CD8-positive, alpha-beta memory T cell (primary cell): Measurements from ENCODE around the gene RAB40B. TPM values are rescaled to one million over a fixed set of nuclear protein-coding genes. Genes with fewer than 3 reads are reported as not detected.

Experiments used
- CTCF ChIA-PET: fragments of 350-600 bp; sonication (Branson Sonifier 250); formaldehyde crosslinking; loops from one replicate; lab custom pipeline; 2021; ENCODE audit warnings: antibody characterized with exemption; lab: Charles Lee
- POLR2A ChIA-PET: fragments of 350-600 bp; sonication (Branson Sonifier 250); formaldehyde crosslinking; loops from one replicate; lab custom pipeline; 2021; ENCODE audit warnings: antibody characterized with exemption; lab: Charles Lee
- DNase-seq, 5 donors: peaks; one replicate each; pipeline versions ENCODE4 v3.0.0 to v3.0.0-alpha.2; 2020 to 2022; ENCODE audit warnings: mixed read lengths in 1 of 5
- H3K27ac ChIP-seq: one replicate; pipeline ENCODE4 v1.7.0; 2013; ENCODE audit warnings: low read depth, mild to moderate bottlenecking, low read length, moderate library complexity
- H3K27me3 ChIP-seq: 2 replicates; pipeline ENCODE4 v1.7.0; 2013; ENCODE audit warnings: low read length, mild to moderate bottlenecking; ENCODE audit not compliant: insufficient read depth, poor library complexity, severe bottlenecking
- H3K36me3 ChIP-seq: 2 replicates; pipeline ENCODE4 v1.7.0; 2013; ENCODE audit warnings: mild to moderate bottlenecking, low read length, moderate library complexity; ENCODE audit not compliant: insufficient read depth
- H3K4me1 ChIP-seq: 2 replicates; pipeline ENCODE4 v1.7.0; 2013; ENCODE audit warnings: mild to moderate bottlenecking, low read length, moderate library complexity; ENCODE audit not compliant: insufficient read depth
- H3K4me3 ChIP-seq: 2 replicates; pipeline ENCODE4 v1.7.0; 2013; ENCODE audit warnings: mild to moderate bottlenecking, low read length
- H3K9me3 ChIP-seq: 2 replicates; pipeline ENCODE4 v1.7.0; 2013; ENCODE audit warnings: mild to moderate bottlenecking, low read length
- H3K27ac Mint-ChIP-seq, 8 donors: one replicate each; pipeline ENCODE4 v1.8.0; 2020 to 2021; ENCODE audit warnings: mixed read lengths in 8 of 8, mild to moderate bottlenecking in 6 of 8, inconsistent platforms in 3 of 8, moderate library complexity in 3 of 8
- H3K27me3 Mint-ChIP-seq, 2 donors: one replicate each; pipeline ENCODE4 v1.8.0; 2020 to 2021; ENCODE audit warnings: mixed read lengths in 2 of 2, mild to moderate bottlenecking in 1 of 2, moderate library complexity in 1 of 2
- H3K36me3 Mint-ChIP-seq, 3 donors: one replicate each; pipeline ENCODE4 v1.8.0; 2020 to 2021; ENCODE audit warnings: mixed read lengths in 3 of 3, inconsistent platforms in 1 of 3, mild to moderate bottlenecking in 1 of 3
- H3K4me1 Mint-ChIP-seq, 3 donors: one replicate each; pipeline ENCODE4 v1.8.0; 2020 to 2021; ENCODE audit warnings: mixed read lengths in 3 of 3, inconsistent platforms in 1 of 3, mild to moderate bottlenecking in 1 of 3
- H3K4me3 Mint-ChIP-seq, 7 donors: one replicate each; pipeline ENCODE4 v1.8.0; 2020 to 2021; ENCODE audit warnings: mixed read lengths in 7 of 7, mild to moderate bottlenecking in 6 of 7, moderate library complexity in 4 of 7, inconsistent platforms in 2 of 7
- H3K9me3 Mint-ChIP-seq, 5 donors: one replicate each; pipeline ENCODE4 v1.8.0; 2020 to 2022; ENCODE audit warnings: mixed read lengths in 5 of 5, mild to moderate bottlenecking in 3 of 5, moderate library complexity in 2 of 5, inconsistent platforms in 1 of 5
- polyA plus RNA-seq: library from polyadenylated mRNA; unstranded; fragments of 300-500 nt; fragmentation: Illumina TruSeq; gene quantifications from one replicate; pipeline ENCODE4 v1.2.3, GENCODE V29; 2021
- total RNA-seq, 2 experiments: library from RNA; stranded (reverse); gene quantifications; one replicate each; pipeline ENCODE4 v1.2.3, GENCODE V29; 2021

RAB40B gene
- total and polyA plus RNA-seq, 3 experiments from 2014 or later: 3.2 to 4.3 (median 4.0) TPM

DNA sequence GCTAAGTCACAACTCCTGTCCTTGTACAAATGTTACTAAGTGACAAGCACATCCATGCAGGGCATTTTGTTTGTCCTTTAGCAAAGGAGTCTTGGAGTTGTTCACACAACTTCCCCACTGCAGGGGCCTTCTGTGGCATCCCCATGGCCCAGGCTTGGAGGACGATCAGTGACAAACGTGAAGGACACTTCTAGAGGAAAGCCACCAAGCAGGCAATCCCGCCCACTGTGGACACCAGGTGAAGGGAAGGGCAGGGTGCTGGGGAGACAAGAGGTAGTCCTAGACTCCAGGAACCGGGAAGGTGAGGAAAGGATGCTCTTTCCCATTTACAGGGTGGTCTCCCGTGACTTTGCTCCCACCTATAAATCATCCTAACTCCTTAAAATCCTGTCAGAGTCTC lies 54.4 kb downstream of the RAB40B start:
- peaks cover 0 to 2% of the 10 kb centered on the region in 2 donors for H3K27me3 Mint-ChIP-seq
- H3K4me3 Mint-ChIP-seq: peak overlapping the region in 1 of 7 donors; percentile 52
- H3K36me3 ChIP-seq: peaks cover 37% of the 10 kb centered on the region
- no peak overlapping the region for H3K27ac ChIP-seq
- no peak for DNase-seq
- H3K27me3 ChIP-seq: no peaks in the 10 kb centered on the region
- H3K36me3 Mint-ChIP-seq: peaks cover 5 to 57% (median 13%) of the 10 kb centered on the region in 3 donors
- POLR2A ChIA-PET: no interaction called here
- H3K27ac Mint-ChIP-seq: no peak overlapping the region
- H3K9me3 ChIP-seq: no peaks in the 10 kb centered on the region
- H3K4me1 Mint-ChIP-seq: peaks cover 28 to 58% (median 42%) of the 10 kb centered on the region in 3 donors
- peaks cover 24% of the 10 kb centered on the region for H3K4me1 ChIP-seq
- H3K9me3 Mint-ChIP-seq: no peaks in the 10 kb centered on the region
- no peak overlapping the region for H3K4me3 ChIP-seq
- CTCF ChIA-PET: no interaction called here

DNA sequence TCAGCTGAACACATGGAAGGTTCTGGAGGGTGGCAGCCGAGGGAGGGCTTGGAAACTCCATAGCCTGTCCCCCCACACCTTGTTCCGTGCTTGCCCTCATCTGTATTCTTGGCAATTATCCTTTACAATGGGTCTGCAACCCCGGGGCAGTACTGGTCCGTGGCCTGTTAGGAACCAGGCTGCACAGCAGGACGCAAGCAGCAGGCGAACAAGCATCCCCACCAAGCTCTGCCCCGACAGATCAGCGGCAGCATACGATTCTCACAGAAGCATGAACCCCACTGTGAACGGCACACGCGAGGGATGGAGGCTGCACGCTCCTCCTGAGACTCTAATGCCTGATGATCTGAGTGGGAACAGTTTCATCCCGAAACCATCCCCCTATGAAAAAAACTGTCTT lies 56.5 kb downstream of the RAB40B start:
- POLR2A ChIA-PET: no interaction called here
- H3K9me3 Mint-ChIP-seq: no peaks in the 10 kb centered on the region
- H3K27me3 ChIP-seq: no peaks in the 10 kb centered on the region
- peaks cover 0 to 2% of the 10 kb centered on the region in 2 donors for H3K27me3 Mint-ChIP-seq
- no peak overlapping the region for H3K27ac ChIP-seq
- H3K27ac Mint-ChIP-seq: no peak overlapping the region
- H3K4me3 Mint-ChIP-seq: no peak overlapping the region
- DNase-seq: no peak
- peaks cover 34 to 68% (median 50%) of the 10 kb centered on the region in 3 donors for H3K4me1 Mint-ChIP-seq
- H3K36me3 ChIP-seq: peaks cover 37% of the 10 kb centered on the region
- H3K4me1 ChIP-seq: peaks cover 19% of the 10 kb centered on the region
- CTCF ChIA-PET: no interaction called here
- no peak overlapping the region for H3K4me3 ChIP-seq
- H3K36me3 Mint-ChIP-seq: peaks cover 11 to 70% (median 16%) of the 10 kb centered on the region in 3 donors
- no peaks in the 10 kb centered on the region for H3K9me3 ChIP-seq

DNA sequence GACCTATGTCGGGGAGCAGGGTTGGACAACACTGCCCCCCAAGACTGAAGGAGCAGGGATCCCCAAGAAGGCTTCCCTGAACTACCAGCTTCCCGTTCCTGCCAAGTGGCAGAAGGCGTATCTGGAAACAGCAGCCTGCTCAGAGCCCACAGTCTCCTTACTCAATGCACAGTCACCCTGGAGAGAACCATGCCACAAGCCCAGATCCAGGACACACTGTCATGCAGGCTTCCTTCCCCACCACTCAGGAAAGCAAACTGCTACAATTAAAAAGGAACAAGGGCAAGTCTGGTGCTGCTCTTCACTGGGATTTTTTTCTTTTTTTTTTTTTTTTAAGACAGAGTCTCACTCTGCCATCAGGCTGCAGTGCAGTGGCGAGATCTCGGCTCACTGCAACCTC lies 58.5 kb downstream of the RAB40B start:
- POLR2A ChIA-PET: interaction anchor here (0.6 kb wide), 1 partner anchor 39 kb away, joined by 5 read pairs; no protein-coding TSS in a partner anchor
- Mint-ChIP-seq H3K36me3 (peaks cover 18 to 71% (median 21%) of the 10 kb centered on the region in 3 donors), H3K27me3 (no peaks in the 10 kb centered on the region)

DNA sequence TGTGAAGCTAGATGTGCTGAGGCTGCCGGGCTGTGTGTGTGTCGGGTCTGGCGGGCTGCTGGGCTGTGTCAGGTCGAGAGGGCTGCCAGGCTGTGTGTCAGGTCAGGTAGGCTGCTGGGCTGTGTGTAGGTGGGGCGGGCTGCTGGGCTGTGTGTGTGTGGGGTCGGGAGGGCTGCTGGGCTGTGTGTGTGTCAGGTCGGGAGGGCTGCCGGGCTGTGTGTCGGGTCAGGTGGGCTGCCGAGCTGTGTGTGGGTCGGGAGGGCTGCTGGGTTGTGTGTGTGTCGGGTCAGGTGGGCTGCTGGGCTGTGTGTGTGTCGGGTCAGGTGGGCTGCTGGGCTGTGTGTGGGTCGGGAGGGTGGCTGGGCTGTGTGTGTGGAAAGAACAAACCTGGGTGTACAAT lies 58.9 kb downstream of the RAB40B start:
- peaks cover 36% of the 10 kb centered on the region for H3K36me3 ChIP-seq
- Mint-ChIP-seq H3K4me1 (peaks cover 29 to 63% (median 46%) of the 10 kb centered on the region in 3 donors), H3K27me3 (no peaks in the 10 kb centered on the region), H3K36me3 (peaks cover 18 to 72% (median 21%) of the 10 kb centered on the region in 3 donors), H3K4me3 (no peak overlapping the region), H3K27ac (peak overlapping the region in 2 of 8 donors; percentile 52 to 75), H3K9me3 (peaks cover 0 to 2% (median 0%) of the 10 kb centered on the region in 5 donors)
- H3K9me3 ChIP-seq: no peaks in the 10 kb centered on the region
- H3K4me3 ChIP-seq: no peak overlapping the region
- H3K27ac ChIP-seq: no peak overlapping the region
- no peaks in the 10 kb centered on the region for H3K27me3 ChIP-seq
- no peak for DNase-seq
- POLR2A ChIA-PET: no interaction called here
- peaks cover 4% of the 10 kb centered on the region for H3K4me1 ChIP-seq
- CTCF ChIA-PET: no interaction called here

More for the DNA sequence above, 58.5 kb downstream of the RAB40B start:
- DNase-seq: no peak
- H3K36me3 ChIP-seq: peaks cover 37% of the 10 kb centered on the region
- CTCF ChIA-PET: no interaction called here
- no peak overlapping the region for H3K4me3 Mint-ChIP-seq
- no peaks in the 10 kb centered on the region for H3K27me3 ChIP-seq
- no peak overlapping the region for H3K27ac ChIP-seq
- H3K27ac Mint-ChIP-seq: peak overlapping the region in 1 of 8 donors; percentile 75
- no peaks in the 10 kb centered on the region for H3K9me3 ChIP-seq
- peaks cover 4% of the 10 kb centered on the region for H3K4me1 ChIP-seq
- H3K4me1 Mint-ChIP-seq: peaks cover 27 to 59% (median 42%) of the 10 kb centered on the region in 3 donors
- H3K4me3 ChIP-seq: no peak overlapping the region
- peaks cover 0 to 2% (median 0%) of the 10 kb centered on the region in 5 donors for H3K9me3 Mint-ChIP-seq

DNA sequence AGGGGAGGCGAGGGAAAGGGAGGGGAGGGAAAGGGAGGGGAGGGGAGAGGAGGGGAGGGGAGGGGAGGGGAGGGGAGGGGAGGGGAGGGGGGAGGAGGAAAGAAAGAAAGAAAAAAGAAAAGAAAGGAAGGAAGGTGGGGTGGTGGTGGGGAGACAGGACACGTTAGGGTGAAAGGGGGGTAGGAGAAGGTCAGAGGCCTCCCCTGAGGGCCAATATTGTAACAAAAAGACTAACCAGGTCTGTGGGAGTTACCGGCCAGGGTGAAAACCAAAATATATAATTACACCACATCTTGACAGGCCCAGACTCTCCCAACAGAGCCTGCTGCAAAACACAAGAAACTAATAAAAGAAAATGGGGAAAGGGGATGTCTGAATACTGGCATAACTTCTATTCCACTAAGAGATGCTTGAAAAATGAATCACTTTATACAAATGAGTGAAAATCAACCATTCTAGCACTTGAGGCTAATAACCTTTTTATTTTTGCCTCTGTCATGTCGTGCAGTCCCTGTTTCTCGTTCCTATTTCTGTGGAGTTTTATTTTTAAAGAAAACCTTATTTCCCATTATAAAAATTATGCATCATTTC lies 60.2 kb downstream of the RAB40B start:
- Mint-ChIP-seq H3K9me3 (peaks cover 0 to 2% (median 0%) of the 10 kb centered on the region in 5 donors), H3K27ac (no peak overlapping the region), H3K27me3 (no peaks in the 10 kb centered on the region), H3K36me3 (peaks cover 18 to 69% (median 18%) of the 10 kb centered on the region in 3 donors), H3K4me1 (peaks cover 32 to 60% (median 47%) of the 10 kb centered on the region in 3 donors), H3K4me3 (no peak overlapping the region)
- no peak for DNase-seq
- Histone ChIP-seq H3K4me3 (no peak overlapping the region), H3K27ac (no peak overlapping the region), H3K4me1 (peaks cover 4% of the 10 kb centered on the region), H3K9me3 (no peaks in the 10 kb centered on the region), H3K36me3 (peaks cover 23% of the 10 kb centered on the region), H3K27me3 (no peaks in the 10 kb centered on the region)
- CTCF ChIA-PET: no interaction called here
- POLR2A ChIA-PET: no interaction called here

DNA sequence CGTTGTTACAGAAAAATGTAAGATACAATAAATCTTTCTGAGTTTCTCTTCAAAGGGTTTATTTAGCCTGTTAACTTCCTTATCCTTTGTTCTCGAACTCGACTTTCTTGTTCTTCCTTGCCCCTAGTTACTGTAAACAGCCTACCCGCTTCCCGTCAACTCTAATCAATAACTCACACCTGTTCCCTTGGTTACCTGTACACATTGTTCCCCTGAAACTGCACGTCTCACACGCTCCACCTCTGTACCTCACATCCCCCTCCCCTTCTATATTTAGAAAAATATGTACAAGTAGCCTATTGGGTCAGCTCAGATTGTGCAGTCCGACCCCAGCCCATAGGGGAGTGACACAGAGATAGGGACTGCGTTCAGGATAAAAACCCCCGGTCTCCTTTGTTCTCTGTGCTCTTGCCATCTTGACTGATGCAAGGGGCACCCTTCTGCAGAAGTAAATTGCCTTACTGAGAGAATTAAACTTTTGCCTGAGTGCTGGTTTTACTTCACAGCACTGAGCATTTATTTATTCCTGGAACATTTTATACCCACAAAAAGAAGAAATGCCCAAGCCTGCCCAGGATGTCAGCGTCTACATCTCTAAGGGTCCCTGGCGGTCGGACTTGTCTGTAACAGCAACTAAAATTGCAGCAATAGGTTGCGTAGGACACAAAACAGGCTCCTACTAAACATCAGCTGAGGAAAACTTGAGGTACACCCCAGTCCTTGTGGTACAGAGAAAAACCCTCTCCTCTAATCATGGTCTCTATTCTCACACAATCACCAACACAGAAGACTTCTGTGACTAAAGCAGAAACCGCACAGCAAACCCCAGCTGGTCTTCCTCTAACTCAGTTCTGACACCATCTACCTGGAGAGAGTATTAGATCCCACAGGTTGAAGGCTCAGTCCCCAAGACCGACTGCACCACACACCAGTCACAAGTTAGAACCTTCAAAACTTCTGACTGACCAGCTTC lies 61.6 kb downstream of the RAB40B start:
- H3K27me3 ChIP-seq: no peaks in the 10 kb centered on the region
- Mint-ChIP-seq H3K27me3 (no peaks in the 10 kb centered on the region), H3K9me3 (peaks cover 0 to 2% (median 0%) of the 10 kb centered on the region in 5 donors), H3K36me3 (peaks cover 14 to 66% (median 16%) of the 10 kb centered on the region in 3 donors), H3K4me1 (peaks cover 32 to 62% (median 50%) of the 10 kb centered on the region in 3 donors), H3K4me3 (peak overlapping the region in 1 of 7 donors; percentile 49), H3K27ac (peak overlapping the region in 3 of 8 donors; percentile 23 to 83 (median 23))
- ChIA-PET CTCF (no interaction called here), POLR2A (no interaction called here)
- H3K4me3 ChIP-seq: no peak overlapping the region
- no peaks in the 10 kb centered on the region for H3K9me3 ChIP-seq
- H3K36me3 ChIP-seq: peaks cover 9% of the 10 kb centered on the region
- no peak overlapping the region for H3K27ac ChIP-seq
- peaks cover 4% of the 10 kb centered on the region for H3K4me1 ChIP-seq
- DNase-seq: no peak

DNA sequence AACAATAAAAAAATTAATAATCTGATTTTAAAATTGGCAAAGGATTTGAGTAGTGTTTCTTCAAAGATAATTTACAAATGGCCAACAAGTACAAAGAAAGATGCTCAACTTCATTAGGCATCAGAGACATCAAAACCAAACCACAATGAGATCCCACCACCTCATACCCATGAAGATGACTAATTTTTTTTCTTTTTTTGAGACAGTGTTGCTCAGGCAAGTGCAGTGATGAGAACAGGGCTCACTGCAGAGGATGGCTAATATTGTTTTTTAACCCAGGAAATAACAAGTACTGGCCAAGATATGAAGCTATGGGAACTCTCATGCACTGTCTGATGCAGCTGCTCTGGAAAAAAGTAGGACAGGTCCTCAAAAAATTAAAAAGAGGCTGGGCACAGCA lies 65.2 kb downstream of the RAB40B start:
- Histone ChIP-seq H3K27ac (no peak overlapping the region), H3K27me3 (no peaks in the 10 kb centered on the region), H3K9me3 (no peaks in the 10 kb centered on the region), H3K4me3 (no peak overlapping the region), H3K36me3 (peaks cover 6% of the 10 kb centered on the region), H3K4me1 (peaks cover 2% of the 10 kb centered on the region)
- ChIA-PET POLR2A (no interaction called here), CTCF (no interaction called here)
- peaks cover 0 to 2% (median 0%) of the 10 kb centered on the region in 5 donors for H3K9me3 Mint-ChIP-seq
- no peak for DNase-seq
- peaks cover 14 to 65% (median 19%) of the 10 kb centered on the region in 3 donors for H3K36me3 Mint-ChIP-seq
- H3K4me1 Mint-ChIP-seq: peaks cover 25 to 48% (median 38%) of the 10 kb centered on the region in 3 donors
- H3K4me3 Mint-ChIP-seq: no peak overlapping the region
- H3K27me3 Mint-ChIP-seq: no peaks in the 10 kb centered on the region
- peak overlapping the region in 1 of 8 donors; percentile 46 for H3K27ac Mint-ChIP-seq
